Activated CD4-positive, alpha-beta T cell treated with anti-CD3 and anti-CD28 coated beads, Interleukin-10, Interleukin-2, amounts not matched to agents 100 ng/mL and 50 ng/mL, durations not matched to agents 16 hours and 8 hours (primary cell): ENCODE results near the gene GPAT2.
"Not testable (repeated sequence)": the region's sequence is repeated elsewhere in the genome, so short reads cannot be mapped to it uniquely, and the experiment has no call there.

Experiments used
- DNase-seq: peaks from one replicate; pipeline ENCODE4 v3.0.0-alpha.2; 2020

The GPAT2 gene

GRCh38 chr2:96023701-96024100 lies 11.0 kb downstream of the GPAT2 start:
- DNase-seq: not testable (repeated sequence)

- DNase-seq: peak; percentile 84
Measured at GRCh38 chr2:96022701-96023447, 11.8 kb downstream of the GPAT2 start.

GRCh38 chr2:96022126-96022525 lies 12.6 kb downstream of the GPAT2 start:
- not testable (repeated sequence) for DNase-seq

DNA sequence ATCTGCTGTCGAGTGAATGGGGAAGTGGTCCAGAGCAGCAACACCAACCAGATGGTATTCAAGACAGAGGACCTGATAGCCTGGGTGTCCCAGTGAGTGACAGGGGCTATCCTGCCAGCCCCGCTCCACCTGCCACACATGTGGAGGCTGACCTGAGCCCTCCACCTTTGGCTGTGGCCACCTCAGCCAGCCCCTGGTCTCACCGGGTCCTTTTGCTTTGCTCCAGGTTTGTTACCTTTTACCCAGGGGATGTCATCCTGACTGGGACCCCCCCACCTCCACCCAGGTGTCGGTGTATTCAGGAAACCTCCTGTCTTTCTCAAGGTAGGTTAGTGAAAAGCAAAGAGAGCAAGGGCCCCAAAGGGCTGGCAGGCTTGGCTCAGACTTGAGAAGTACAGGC lies 13.6 kb downstream of the GPAT2 start:
- not testable (repeated sequence) for DNase-seq

- not testable (repeated sequence) for DNase-seq
Measured at GRCh38 chr2:96019909-96020590, 14.7 kb downstream of the GPAT2 start.

GRCh38 chr2:96016321-96016720 lies 18.4 kb downstream of the GPAT2 start:
- not testable (repeated sequence) for DNase-seq

- peak; percentile 5 for DNase-seq
Measured at GRCh38 chr2:96012792-96013264, 21.9 kb downstream of the GPAT2 start.

DNA sequence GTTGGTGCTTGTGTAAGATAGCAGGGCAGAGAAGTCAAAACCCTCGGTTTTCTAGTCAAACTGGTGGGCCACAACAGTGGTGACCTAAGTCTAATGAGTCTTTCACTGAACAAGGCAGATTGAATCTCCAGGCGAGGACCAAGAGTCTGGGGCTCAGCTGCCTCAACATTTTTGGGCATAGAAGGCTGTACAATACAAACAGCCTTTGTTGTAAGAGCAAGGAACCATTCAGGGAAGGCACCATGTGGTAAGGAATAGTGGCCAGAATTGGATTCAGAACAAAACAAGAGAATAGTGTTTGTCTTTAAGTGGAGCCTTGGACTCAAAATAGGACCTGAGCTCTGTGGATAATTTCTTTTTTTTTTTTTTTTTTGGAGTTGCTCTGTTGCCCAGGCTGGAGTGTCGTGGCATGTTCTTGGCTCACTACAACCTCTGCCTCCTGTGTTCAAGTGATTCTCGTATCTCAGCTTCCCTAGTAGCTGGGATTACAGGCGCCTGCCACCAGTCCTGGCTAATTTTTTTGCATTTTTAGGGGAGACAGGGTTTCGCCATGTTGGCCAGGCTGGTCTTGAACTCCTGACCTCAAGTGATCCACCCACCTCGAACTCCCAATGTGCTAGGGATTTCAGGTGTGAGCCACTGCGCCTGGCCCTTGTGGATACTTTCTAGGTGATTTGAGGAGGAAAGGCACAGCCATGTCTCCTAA lies 22.5 kb downstream of the GPAT2 start:
- DNase-seq: not testable (repeated sequence)

DNA sequence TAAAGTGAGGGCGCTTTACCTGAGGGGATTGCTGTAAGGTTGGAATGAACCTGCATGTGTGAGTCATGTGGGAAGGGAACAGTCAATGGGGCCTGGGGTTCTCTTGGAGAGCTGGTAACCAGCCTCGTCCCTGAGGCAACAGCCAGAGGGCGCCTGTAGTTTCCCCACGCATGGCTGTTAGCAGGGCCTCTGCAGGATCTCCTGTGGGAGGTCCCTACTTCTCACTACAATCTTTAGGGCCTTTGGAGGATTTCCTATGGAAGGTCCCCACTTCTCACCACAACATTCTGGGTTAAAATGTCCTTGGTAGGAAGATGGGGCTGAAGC lies 23.6 kb downstream of the GPAT2 start:
- DNase-seq: peak; percentile 51

- DNase-seq: peak; percentile 97
Measured at GRCh38 chr2:96010320-96011128, 24.2 kb downstream of the GPAT2 start.

DNA sequence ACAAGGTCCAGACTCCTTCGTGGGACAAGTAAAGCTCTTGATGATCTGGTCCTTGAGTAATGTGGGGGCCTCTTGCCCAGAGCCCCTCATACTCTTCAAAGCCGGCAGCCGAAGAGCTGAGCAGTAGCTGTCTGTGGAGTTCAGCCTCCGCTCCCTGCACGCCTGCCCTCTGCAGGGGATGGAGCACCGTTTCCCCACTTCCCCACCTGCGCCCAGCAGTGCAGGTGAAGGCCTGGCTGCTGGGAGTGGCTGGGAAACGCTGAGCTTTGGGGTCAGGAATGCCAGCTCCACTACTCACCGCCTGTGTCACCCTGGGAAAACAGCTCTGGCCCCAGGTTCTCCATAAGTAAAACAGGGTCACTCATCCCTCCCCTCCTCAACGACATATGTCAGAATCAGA lies 24.9 kb downstream of the GPAT2 start:
- DNase-seq: not testable (repeated sequence)

- not testable (repeated sequence) for DNase-seq
Measured at GRCh38 chr2:96008051-96008450, 26.7 kb downstream of the GPAT2 start.

GRCh38 chr2:96006248-96006647 lies 28.5 kb downstream of the GPAT2 start:
- DNase-seq: not testable (repeated sequence)

- peak; percentile 69 for DNase-seq
Measured at GRCh38 chr2:95992520-95993272, 42.0 kb downstream of the GPAT2 start.

DNA sequence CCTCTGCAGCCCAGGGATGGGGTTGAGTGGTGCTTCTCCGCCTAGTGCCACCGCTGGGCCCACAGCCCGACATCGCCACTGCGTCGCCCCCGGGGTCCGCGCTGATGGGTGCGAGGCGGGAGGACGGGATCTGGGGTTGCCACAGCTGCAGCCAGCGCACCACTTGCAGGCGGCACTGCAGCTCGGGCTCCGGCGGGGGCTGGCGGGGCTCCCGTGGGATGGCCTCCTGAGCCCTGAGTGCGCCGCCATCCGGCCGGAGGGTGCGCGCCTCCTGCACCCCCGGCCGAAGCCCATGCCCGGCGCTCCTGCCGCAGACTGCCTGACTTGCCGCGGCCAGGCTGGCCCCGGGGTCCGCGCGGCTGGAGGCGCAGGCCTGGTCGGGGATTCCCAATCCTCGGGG lies 42.6 kb downstream of the GPAT2 start:
- peak; percentile 51 for DNase-seq

DNA sequence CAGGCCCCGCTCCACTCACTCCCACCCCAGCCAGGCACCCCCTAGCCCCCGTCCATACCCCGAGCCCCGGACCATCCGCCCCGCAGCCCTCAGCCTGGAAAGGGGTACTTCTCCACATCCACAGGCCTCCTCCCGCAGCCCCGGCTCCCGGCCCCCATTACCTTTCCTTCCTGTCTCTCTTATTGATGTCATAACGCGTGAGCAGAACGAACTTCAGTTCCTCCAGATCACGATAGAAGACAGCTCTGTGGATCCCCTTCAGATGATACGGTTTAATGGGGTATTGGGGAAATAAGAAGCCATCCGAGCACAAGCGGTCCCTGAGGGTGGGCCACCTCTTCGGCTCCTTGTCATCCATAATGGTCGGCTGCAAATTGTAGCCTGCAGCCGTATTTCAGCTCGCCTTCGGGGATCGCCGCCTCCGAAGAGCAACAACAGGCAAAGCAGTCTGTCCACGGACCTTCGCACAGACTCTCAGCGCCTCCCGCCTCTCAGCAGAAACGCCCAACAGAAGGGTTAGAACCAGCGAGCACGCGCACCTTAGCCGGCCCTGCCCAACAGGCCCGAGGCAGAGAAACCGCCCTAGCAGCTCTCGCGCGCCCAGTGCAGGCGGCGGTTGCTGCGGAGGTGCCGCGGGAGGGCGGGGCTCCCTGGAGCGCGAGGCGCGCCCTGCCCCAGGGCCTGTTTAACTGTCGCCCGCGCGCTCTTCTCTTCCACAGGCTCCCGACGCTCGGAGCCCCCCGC lies 43.2 kb downstream of the GPAT2 start, which contains the start of gene ANKRD36C:
ANKRD36C (minus strand) TSS at position 474 of the 744 bp plus-strand sequence; CDS start at position 358, 116 bp downstream.
- DNase-seq: peak; percentile 48

DNA sequence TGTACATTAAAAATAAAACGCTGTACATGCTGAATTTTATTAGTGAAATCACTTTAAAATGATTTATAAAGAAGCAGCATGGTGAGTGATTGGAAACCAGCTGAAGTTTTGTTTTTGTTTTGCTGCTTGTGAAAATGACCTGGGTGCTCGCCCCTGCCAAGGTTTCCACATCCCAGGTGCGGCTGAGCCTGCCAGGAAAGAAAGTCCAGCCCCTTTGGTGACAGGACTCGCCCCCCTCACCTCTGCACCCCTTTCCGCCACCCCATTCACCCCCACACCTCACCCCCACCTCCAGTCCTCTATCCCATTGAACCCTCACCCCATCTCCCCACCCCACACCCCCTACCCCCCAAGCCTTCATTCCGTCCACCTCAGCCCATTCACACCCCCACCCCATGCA lies 43.8 kb downstream of the GPAT2 start:
- peak; percentile 10 for DNase-seq
